HEK293 (cell line): ENCODE results near the gene NKAP.
A peak's percentile ranks its signal among the peaks of the same experiment; 100 is the strongest.
"Not testable (repeated sequence)": the region's sequence is repeated elsewhere in the genome, so short reads cannot be mapped to it uniquely, and the experiment has no call there.

Experiments
- CTCF ChIA-PET: fragments of 350-600 bp; formaldehyde crosslinking; extraction: SDS; loops from one replicate; lab custom pipeline; 2021; ENCODE audit warnings: antibody characterized with exemption; lab: Yijun Ruan, JAX
- POLR2A ChIA-PET: fragments of 300-600 bp; formaldehyde crosslinking; extraction: SDS; loops from one replicate; lab custom pipeline; 2020; ENCODE audit warnings: antibody characterized with exemption, inconsistent platforms; lab: Yijun Ruan, JAX
- H3K27ac ChIP-seq: fragments of 200-500 bp; sonication (Bioruptor generic); 2 replicates; pipeline ENCODE4 v1.5.1; 2014; ENCODE audit warnings: low read depth, low read length, control low read depth, inconsistent platforms; ENCODE audit errors: extremely low read depth
- H3K36me3 ChIP-seq, 2 experiments: fragments of 200-500 bp in 1 of 2; sonication (Bioruptor generic) in 1 of 2; 1 replicate in 1 of 2; 2 replicates in 1 of 2; pipeline ENCODE4 v1.5.1; 2014 to 2017; ENCODE audit warnings: inconsistent platforms in 2 of 2, low read length in 2 of 2; ENCODE audit not compliant: control insufficient read depth in 2 of 2, insufficient read depth in 1 of 2
- H3K4me1 ChIP-seq: fragments of 200-500 bp; sonication (Bioruptor generic); 2 replicates; pipeline ENCODE4 v1.5.1; 2014; ENCODE audit warnings: mild to moderate bottlenecking, low read length, inconsistent platforms; ENCODE audit not compliant: control insufficient read depth, insufficient read depth
- H3K4me3 ChIP-seq: 2 replicates; pipeline ENCODE4 v1.5.1; 2011; ENCODE audit warnings: low read depth, mild to moderate bottlenecking, control low read depth, low read length, moderate library complexity
- H3K9me3 ChIP-seq: fragments of 200-500 bp; sonication (Bioruptor generic); 2 replicates; pipeline ENCODE4 v1.5.1; 2014; ENCODE audit warnings: low read depth, low read length, inconsistent platforms; ENCODE audit not compliant: control insufficient read depth, insufficient read depth
- BCL11B ChIP-seq: fragments of 450-650 bp; formaldehyde crosslinking; IDR thresholded peaks from 2 replicates; pipeline ENCODE4 v1.5.1; 2016; ENCODE audit warnings: low read depth, missing biosample characterization, missing genetic modification characterization
- GLI4 ChIP-seq: fragments of 450-650 bp; formaldehyde crosslinking; IDR thresholded peaks from 2 replicates; pipeline ENCODE4 v1.5.1; 2016; ENCODE audit warnings: missing biosample characterization, missing genetic modification characterization
- GLIS2 ChIP-seq: fragments of 450-650 bp; formaldehyde crosslinking; IDR thresholded peaks from 2 replicates; pipeline ENCODE4 v1.5.1; 2016; ENCODE audit warnings: missing biosample characterization, missing genetic modification characterization
- KLF10 ChIP-seq: fragments of 450-650 bp; IDR thresholded peaks from 2 replicates; pipeline ENCODE4 v1.5.1; 2018; ENCODE audit warnings: missing biosample characterization, mild to moderate bottlenecking, missing genetic modification characterization
- SETDB1 ChIP-seq: IDR thresholded peaks from one replicate; pipeline ENCODE4 v1.6.1; 2017; ENCODE audit warnings: mild to moderate bottlenecking, low read length, moderate library complexity, mixed read lengths; ENCODE audit not compliant: insufficient read length
- TRIM28 ChIP-seq: IDR thresholded peaks from 2 replicates; pipeline ENCODE4 v1.6.1; 2011; ENCODE audit warnings: low read length, control low read depth, borderline replicate concordance
- YY2 ChIP-seq: fragments of 450-650 bp; formaldehyde crosslinking; IDR thresholded peaks from 2 replicates; pipeline ENCODE4 v1.5.1; 2016; ENCODE audit warnings: missing biosample characterization, missing genetic modification characterization
- ZNF146 ChIP-seq: fragments of 450-650 bp; formaldehyde crosslinking; IDR thresholded peaks from 2 replicates; pipeline ENCODE4 v1.5.1; 2016; ENCODE audit warnings: missing biosample characterization, missing genetic modification characterization
- ZNF174 ChIP-seq: fragments of 450-650 bp; formaldehyde crosslinking; IDR thresholded peaks from 2 replicates; pipeline ENCODE4 v1.5.0; 2017; ENCODE audit warnings: missing biosample characterization, mild to moderate bottlenecking, missing genetic modification characterization
- ZNF2 ChIP-seq: fragments of 450-650 bp; formaldehyde crosslinking; IDR thresholded peaks from 2 replicates; pipeline ENCODE4 v1.5.1; 2016; ENCODE audit warnings: missing biosample characterization, missing genetic modification characterization
- ZNF266 ChIP-seq: fragments of 450-650 bp; formaldehyde crosslinking; IDR thresholded peaks from 2 replicates; pipeline ENCODE4 v1.5.1; 2016; ENCODE audit warnings: missing biosample characterization, missing genetic modification characterization, low read depth
- ZNF558 ChIP-seq: fragments of 450-650 bp; formaldehyde crosslinking; IDR thresholded peaks from 2 replicates; pipeline ENCODE4 v1.5.1; 2016; ENCODE audit warnings: missing biosample characterization, missing genetic modification characterization
- ZNF701 ChIP-seq: fragments of 450-650 bp; formaldehyde crosslinking; IDR thresholded peaks from 2 replicates; pipeline ENCODE4 v1.5.1; 2016; ENCODE audit warnings: missing biosample characterization, missing genetic modification characterization
- ZNF768 ChIP-seq: fragments of 450-650 bp; formaldehyde crosslinking; IDR thresholded peaks from 2 replicates; pipeline ENCODE4 v1.5.1; 2018; ENCODE audit warnings: missing biosample characterization, mild to moderate bottlenecking, missing genetic modification characterization
- ZNF776 ChIP-seq: fragments of 450-650 bp; formaldehyde crosslinking; IDR thresholded peaks from 2 replicates; pipeline ENCODE4 v1.5.0; 2017; ENCODE audit warnings: missing biosample characterization, missing genetic modification characterization, borderline replicate concordance
- TF ChIP-seq, protein P1 (sequence below): fragments of 450-650 bp; IDR thresholded peaks from 2 replicates; pipeline ENCODE4 v1.5.1; 2018; ENCODE audit warnings: missing biosample characterization, missing genetic modification characterization
- TF ChIP-seq, protein P2 (sequence below): fragments of 450-650 bp; formaldehyde crosslinking; IDR thresholded peaks from 2 replicates; pipeline ENCODE4 v1.5.1; 2016; ENCODE audit warnings: missing biosample characterization, missing genetic modification characterization
- TF ChIP-seq, protein P3 (sequence below): fragments of 450-650 bp; formaldehyde crosslinking; IDR thresholded peaks from 2 replicates; pipeline ENCODE4 v1.5.1; 2017; ENCODE audit warnings: missing biosample characterization, missing genetic modification characterization
- TF ChIP-seq, protein P4 (sequence below): fragments of 450-650 bp; formaldehyde crosslinking; IDR thresholded peaks from 2 replicates; pipeline ENCODE4 v1.5.1; 2016; ENCODE audit warnings: missing biosample characterization, missing genetic modification characterization
- TF ChIP-seq, protein P5 (sequence below): fragments of 450-650 bp; formaldehyde crosslinking; IDR thresholded peaks from 2 replicates; pipeline ENCODE4 v1.5.1; 2017; ENCODE audit warnings: missing biosample characterization, missing genetic modification characterization
- TF ChIP-seq, protein P6 (sequence below): fragments of 450-650 bp; formaldehyde crosslinking; IDR thresholded peaks from 2 replicates; pipeline ENCODE4 v1.5.1; 2016; ENCODE audit warnings: missing biosample characterization, missing genetic modification characterization

Gene NKAP

DNA sequence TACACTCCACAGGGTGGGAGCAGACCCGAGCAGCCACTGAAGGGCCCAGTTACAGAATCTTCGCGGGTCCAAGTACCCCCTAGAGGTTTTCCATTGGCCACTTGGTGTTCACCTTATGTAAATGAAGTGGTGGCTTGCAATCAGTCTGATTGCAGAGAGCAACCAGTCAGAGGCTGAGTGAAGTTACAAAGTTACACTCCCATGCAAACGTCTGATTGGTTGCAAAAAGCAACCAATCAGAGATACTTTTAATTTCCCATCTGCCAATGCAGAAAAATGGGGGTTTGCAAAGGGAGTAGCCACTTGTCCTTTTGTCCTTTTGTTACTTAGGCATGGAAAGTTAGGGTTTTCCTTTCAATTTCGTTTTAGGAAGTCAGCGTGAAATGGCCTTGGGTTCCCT lies 27.0 kb upstream of the NKAP start (continued):
- no peak for TF ChIP-seq ZNF768 (tag by site-specific recombination)
- no peak for TF ChIP-seq YY2 (tag by site-specific recombination)
- no peak for TF ChIP-seq TRIM28
- TF ChIP-seq, protein P1, sequence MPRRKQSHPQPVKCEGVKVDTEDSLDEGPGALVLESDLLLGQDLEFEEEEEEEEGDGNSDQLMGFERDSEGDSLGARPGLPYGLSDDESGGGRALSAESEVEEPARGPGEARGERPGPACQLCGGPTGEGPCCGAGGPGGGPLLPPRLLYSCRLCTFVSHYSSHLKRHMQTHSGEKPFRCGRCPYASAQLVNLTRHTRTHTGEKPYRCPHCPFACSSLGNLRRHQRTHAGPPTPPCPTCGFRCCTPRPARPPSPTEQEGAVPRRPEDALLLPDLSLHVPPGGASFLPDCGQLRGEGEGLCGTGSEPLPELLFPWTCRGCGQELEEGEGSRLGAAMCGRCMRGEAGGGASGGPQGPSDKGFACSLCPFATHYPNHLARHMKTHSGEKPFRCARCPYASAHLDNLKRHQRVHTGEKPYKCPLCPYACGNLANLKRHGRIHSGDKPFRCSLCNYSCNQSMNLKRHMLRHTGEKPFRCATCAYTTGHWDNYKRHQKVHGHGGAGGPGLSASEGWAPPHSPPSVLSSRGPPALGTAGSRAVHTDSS (tag by site-specific recombination) = no peak

DNA sequence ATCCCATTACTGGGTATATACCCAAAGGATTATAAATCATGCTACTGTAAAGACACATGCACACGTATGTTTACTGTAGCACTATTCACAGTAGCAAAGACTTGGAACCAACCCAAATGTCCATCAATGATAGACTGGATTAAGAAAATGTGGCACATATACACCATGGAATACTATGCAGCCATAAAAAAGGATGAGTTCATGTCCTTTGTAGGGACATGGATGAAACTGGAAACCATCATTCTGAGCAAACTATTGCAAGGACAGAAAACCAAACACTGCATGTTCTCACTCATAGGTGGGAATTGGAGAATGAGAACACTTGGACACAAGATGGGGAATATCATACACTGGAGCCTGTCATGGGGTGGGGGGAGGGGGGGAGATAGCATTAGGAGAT lies 23.3 kb upstream of the NKAP start:
- H3K27ac ChIP-seq, H3K9me3 ChIP-seq, H3K36me3 ChIP-seq, H3K4me1 ChIP-seq, H3K4me3 ChIP-seq, POLR2A ChIA-PET, CTCF ChIA-PET: not testable (repeated sequence)
- peak; percentile 80 for TF ChIP-seq ZNF146 (tag by site-specific recombination)
- TF ChIP-seq, protein P2, sequence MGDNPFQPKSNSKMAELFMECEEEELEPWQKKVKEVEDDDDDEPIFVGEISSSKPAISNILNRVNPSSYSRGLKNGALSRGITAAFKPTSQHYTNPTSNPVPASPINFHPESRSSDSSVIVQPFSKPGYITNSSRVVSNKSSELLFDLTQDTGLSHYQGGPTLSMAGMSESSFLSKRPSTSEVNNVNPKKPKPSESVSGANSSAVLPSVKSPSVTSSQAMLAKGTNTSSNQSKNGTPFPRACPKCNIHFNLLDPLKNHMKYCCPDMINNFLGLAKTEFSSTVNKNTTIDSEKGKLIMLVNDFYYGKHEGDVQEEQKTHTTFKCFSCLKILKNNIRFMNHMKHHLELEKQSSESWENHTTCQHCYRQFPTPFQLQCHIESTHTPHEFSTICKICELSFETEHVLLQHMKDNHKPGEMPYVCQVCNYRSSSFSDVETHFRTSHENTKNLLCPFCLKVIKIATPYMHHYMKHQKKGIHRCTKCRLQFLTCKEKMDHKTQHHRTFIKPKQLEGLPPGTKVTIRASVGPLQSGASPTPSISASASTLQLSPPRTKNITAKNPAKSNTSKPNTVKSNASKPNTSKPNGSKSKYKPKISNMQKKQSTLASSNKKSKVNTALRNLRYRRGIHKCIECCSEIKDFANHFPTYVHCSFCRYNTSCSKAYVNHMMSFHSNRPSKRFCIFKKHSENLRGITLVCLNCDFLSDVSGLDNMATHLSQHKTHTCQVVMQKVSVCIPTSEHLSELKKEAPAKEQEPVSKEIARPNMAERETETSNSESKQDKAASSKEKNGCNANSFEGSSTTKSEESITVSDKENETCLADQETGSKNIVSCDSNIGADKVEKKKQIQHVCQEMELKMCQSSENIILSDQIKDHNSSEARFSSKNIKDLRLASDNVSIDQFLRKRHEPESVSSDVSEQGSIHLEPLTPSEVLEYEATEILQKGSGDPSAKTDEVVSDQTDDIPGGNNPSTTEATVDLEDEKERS = peak; percentile 73; the same call in 1 of the 2 replicates

DNA sequence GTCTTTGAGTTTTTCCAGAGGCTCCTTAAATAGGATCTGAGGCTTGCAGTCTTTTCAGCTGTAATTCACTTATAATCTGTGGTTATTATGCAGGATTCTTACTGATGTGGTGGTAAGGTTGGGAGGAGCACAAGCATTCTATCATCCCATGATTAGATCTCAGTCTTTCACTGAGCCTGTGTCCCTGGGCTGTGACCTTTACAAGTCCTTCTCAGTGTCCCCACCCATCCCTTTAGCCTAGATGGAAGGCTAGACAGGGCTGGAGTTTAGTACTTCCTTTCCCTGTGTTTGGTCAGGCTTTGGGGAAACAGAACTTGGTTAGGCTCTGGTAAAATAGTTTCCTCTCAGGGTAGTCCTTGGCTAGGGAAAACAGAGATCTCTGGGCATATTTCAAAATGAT lies 17.1 kb upstream of the NKAP start:
- H3K9me3 ChIP-seq = no peaks in the 10 kb centered on the region; the same call in 1 of the 2 replicates
- ChIA-PET CTCF (interaction anchor here (0.9 kb wide), 1 partner anchor 74 kb away, joined by 3 read pairs; no protein-coding TSS in a partner anchor), POLR2A (no interaction called here)
- no peak overlapping the region for H3K4me3 ChIP-seq
- H3K27ac ChIP-seq = no peak overlapping the region
- no peaks in the 10 kb centered on the region for H3K4me1 ChIP-seq
- no peaks in the 10 kb centered on the region for H3K36me3 ChIP-seq
- no peak for TF ChIP-seq ZNF266
- TF ChIP-seq ZNF558 (tag by site-specific recombination) = no peak
- TF ChIP-seq ZNF174 (tag by site-specific recombination) = no peak
- TF ChIP-seq ZNF2 (tag by site-specific recombination) = no peak
- TF ChIP-seq GLI4 (tag by site-specific recombination) = no peak
- no peak for TF ChIP-seq BCL11B
- no peak for TF ChIP-seq ZNF776 (tag by site-specific recombination)
- TF ChIP-seq GLIS2 (tag by site-specific recombination) = no peak
- TF ChIP-seq, protein P3, sequence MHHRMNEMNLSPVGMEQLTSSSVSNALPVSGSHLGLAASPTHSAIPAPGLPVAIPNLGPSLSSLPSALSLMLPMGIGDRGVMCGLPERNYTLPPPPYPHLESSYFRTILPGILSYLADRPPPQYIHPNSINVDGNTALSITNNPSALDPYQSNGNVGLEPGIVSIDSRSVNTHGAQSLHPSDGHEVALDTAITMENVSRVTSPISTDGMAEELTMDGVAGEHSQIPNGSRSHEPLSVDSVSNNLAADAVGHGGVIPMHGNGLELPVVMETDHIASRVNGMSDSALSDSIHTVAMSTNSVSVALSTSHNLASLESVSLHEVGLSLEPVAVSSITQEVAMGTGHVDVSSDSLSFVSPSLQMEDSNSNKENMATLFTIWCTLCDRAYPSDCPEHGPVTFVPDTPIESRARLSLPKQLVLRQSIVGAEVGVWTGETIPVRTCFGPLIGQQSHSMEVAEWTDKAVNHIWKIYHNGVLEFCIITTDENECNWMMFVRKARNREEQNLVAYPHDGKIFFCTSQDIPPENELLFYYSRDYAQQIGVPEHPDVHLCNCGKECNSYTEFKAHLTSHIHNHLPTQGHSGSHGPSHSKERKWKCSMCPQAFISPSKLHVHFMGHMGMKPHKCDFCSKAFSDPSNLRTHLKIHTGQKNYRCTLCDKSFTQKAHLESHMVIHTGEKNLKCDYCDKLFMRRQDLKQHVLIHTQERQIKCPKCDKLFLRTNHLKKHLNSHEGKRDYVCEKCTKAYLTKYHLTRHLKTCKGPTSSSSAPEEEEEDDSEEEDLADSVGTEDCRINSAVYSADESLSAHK = no peak
- no peak for TF ChIP-seq SETDB1
- TF ChIP-seq, protein P4, sequence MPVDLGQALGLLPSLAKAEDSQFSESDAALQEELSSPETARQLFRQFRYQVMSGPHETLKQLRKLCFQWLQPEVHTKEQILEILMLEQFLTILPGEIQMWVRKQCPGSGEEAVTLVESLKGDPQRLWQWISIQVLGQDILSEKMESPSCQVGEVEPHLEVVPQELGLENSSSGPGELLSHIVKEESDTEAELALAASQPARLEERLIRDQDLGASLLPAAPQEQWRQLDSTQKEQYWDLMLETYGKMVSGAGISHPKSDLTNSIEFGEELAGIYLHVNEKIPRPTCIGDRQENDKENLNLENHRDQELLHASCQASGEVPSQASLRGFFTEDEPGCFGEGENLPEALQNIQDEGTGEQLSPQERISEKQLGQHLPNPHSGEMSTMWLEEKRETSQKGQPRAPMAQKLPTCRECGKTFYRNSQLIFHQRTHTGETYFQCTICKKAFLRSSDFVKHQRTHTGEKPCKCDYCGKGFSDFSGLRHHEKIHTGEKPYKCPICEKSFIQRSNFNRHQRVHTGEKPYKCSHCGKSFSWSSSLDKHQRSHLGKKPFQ = no peak
- TF ChIP-seq, protein P5, sequence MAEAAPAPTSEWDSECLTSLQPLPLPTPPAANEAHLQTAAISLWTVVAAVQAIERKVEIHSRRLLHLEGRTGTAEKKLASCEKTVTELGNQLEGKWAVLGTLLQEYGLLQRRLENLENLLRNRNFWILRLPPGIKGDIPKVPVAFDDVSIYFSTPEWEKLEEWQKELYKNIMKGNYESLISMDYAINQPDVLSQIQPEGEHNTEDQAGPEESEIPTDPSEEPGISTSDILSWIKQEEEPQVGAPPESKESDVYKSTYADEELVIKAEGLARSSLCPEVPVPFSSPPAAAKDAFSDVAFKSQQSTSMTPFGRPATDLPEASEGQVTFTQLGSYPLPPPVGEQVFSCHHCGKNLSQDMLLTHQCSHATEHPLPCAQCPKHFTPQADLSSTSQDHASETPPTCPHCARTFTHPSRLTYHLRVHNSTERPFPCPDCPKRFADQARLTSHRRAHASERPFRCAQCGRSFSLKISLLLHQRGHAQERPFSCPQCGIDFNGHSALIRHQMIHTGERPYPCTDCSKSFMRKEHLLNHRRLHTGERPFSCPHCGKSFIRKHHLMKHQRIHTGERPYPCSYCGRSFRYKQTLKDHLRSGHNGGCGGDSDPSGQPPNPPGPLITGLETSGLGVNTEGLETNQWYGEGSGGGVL (tag by site-specific recombination) = no peak
- no peak for TF ChIP-seq ZNF701 (tag by site-specific recombination)
- TF ChIP-seq, protein P6, sequence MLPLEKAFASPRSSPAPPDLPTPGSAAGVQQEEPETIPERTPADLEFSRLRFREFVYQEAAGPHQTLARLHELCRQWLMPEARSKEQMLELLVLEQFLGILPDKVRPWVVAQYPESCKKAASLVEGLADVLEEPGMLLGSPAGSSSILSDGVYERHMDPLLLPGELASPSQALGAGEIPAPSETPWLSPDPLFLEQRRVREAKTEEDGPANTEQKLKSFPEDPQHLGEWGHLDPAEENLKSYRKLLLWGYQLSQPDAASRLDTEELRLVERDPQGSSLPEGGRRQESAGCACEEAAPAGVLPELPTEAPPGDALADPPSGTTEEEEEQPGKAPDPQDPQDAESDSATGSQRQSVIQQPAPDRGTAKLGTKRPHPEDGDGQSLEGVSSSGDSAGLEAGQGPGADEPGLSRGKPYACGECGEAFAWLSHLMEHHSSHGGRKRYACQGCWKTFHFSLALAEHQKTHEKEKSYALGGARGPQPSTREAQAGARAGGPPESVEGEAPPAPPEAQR (tag by site-specific recombination) = no peak
- TF ChIP-seq KLF10 (tag by site-specific recombination) = no peak
